GM21717 (cell line): Measurements from ENCODE around the gene SRPX2.

Experiments
- ATAC-seq: cut with Tn5 transposase; IDR thresholded peaks from one replicate; pipeline ENCODE4 v1.9.1; 2021; ENCODE audit warnings: mild to moderate bottlenecking, moderate library complexity; ENCODE audit not compliant: unreplicated experiment

SRPX2 gene, protein sequence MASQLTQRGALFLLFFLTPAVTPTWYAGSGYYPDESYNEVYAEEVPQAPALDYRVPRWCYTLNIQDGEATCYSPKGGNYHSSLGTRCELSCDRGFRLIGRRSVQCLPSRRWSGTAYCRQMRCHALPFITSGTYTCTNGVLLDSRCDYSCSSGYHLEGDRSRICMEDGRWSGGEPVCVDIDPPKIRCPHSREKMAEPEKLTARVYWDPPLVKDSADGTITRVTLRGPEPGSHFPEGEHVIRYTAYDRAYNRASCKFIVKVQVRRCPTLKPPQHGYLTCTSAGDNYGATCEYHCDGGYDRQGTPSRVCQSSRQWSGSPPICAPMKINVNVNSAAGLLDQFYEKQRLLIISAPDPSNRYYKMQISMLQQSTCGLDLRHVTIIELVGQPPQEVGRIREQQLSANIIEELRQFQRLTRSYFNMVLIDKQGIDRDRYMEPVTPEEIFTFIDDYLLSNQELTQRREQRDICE

DNA sequence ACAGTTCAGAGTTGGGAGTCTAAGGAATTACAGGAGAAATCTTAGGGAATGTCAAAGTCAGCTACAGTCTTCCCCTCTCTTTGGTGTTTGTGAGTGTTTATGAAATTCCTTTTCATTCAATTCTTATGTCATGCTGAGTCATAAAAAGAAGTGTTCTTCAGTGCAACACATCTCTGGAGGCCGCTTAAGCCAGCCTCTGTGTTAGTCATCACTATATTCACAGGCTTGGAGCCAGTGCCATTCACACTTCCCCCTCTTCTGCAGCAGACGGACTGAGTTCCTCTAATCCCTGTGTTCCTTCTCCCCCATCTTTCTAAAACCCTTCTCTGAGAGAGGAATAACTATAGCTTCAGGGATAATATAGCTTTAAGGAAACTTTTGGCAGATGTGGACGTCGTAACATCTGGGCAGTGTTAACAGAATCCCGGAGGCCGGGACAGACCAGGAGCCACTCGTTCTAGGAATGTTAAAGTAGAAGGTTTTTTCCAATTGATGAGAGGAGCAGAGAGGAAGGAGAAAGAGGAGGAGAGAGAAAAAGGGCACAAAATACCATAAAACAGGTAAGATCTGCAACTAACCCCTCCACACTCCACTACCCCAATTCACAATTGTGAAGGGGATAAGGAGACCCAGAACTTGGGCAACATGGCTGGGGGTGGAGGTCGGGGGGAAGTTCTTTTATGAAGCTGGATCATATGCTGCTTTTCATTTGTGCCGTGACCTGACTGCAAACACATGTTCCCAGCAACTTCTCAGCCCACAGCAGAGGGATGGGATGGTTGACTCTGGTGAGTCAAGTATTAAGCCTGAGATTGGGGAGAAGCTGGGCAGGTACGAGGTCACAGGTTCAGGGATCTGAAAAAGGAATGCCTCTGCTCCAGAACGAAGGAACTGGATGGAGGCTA, at the start of gene SRPX2:
TSS of gene SRPX2 (plus strand) at position 244 of the 905 bp plus-strand sequence. CDS start 2,124 bp downstream, outside the sequence.
- ATAC-seq, result peak; percentile 85

DNA sequence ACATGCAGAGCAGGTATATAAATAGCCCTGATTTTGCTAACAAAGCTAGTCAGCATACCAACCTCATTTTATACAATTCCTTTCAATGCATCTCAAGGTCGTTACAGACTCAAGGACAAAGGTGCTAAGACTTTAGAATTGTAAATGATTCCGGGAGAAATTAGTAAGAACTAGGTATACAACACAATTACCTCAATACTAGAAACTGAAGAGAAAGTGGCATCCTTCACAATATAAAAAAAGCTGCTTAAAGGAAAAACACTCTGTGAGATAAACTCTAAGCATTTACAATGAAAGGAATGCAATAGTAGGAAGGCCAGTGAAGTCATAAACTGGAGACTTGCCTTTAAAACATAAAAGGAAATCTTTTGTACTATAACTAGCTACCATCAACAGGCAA, 47.4 kb upstream of the SRPX2 start:
- ATAC-seq, result no peak

DNA sequence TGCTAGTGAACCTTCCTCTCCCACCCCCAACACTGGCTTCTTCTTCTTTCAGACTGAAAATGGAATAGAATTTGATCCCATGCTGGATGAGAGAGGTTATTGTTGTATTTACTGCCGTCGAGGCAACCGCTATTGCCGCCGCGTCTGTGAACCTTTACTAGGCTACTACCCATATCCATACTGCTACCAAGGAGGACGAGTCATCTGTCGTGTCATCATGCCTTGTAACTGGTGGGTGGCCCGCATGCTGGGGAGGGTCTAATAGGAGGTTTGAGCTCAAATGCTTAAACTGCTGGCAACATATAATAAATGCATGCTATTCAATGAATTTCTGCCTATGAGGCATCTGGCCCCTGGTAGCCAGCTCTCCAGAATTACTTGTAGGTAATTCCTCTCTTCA, 44.5 kb upstream of the SRPX2 start:
- no peak for ATAC-seq

DNA sequence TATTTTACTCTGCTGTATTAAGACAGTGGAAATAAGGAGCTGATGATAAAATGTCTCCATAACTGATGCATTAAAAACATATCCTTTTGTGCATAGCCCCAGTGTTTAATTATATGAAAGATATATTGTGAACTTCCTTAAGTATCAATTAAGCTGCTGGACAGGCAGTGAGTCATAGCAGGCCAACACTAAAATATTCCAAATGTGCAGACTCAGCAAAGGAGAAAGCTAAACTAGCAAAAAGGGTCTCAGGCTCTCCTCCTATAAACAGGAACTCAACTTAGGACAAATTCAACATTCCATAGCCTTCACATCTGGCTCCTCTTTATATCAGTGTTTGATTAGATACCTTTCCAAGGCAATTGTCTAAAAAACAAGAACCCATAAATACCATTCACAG, 43.7 kb upstream of the SRPX2 start:
- no peak for ATAC-seq

DNA sequence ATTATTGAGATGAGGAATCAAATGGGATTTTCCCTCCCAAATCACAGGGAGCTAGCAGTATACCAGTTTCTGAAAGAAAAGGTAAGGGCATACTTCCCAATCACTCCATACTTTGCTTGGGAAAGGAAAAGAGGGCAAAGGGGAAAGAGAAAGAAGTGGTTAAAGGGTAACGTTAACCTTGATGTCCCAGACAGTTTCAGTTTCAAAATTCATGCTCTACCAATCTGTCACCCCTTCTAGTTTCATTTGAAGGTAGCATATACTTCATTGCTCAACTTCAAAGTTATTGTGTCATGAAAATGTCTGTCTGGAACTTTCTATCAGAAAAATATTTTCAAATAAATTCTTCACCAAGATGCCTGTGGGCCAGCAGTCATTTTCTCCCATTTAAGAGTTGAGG, 43.2 kb upstream of the SRPX2 start:
- ATAC-seq, result no peak

DNA sequence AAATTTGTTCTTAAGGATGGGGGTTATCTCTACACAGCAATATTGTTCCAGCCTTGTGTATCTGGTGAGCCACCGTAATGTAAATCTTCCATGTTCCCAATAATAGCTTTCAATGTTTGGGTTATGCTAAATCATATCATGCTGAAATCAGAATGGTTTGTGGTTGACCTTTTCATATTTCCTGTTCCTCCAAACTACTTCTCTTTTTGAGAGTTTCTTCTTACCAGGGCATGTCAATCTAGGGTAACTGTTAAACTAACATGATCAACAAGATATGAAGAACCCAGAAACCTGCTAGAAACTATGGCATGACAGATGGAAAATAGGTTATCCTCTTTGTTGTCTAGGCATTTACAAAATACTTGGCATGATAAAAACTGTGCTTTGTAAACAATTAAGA, 37.2 kb upstream of the SRPX2 start:
- no peak for ATAC-seq

DNA sequence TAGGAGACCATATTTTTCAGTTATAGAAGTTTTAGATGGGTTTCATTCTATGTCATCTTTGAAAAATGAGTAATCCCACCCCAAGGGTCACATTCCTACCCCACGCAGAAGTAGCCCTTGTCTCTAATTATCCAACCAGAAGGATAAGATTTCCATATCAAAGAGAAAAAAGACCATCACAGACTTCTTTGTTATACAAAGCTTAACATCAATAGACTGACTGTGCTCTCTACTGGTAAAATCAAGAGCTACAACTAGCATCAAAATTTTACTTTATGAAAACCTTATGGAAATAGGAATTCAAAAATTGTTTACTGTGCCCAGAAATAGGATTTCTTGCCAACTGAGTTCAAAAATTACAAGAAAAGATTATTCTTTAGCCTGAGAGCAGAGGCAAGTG, 34.4 kb upstream of the SRPX2 start:
- ATAC-seq, result no peak

GRCh38 chrX:100611951-100612350, 32.0 kb upstream of the SRPX2 start:
- no peak for ATAC-seq

GRCh38 chrX:100615005-100615404, 29.0 kb upstream of the SRPX2 start:
- peak; percentile 96 for ATAC-seq

- no peak for ATAC-seq
Measured at GRCh38 chrX:100623001-100623400, 21.0 kb upstream of the SRPX2 start.

DNA sequence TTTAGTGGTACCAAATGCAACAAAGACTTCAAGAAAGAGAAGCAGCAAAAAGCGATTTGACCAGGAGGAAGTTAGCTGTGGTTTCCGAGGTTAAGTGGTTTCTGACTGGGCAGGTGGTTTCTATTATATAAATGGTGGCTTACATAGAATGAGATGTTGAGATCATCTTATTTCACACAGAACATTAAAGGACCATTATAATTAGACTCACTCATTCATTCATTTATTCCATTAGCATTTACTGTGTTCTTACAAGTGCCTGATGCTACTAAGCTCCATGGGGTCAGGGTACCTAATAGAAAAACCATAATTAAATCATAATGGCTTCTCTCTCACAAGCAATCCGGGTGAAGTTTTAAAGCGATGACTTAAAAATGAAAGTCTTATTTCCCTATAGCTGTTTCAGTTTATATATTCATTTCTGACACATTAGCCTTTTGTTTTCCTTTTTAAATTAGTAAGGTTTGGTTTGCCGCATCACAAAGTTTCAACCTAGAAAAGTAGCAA, 18.0 kb upstream of the SRPX2 start:
- ATAC-seq, result peak; percentile 96

DNA sequence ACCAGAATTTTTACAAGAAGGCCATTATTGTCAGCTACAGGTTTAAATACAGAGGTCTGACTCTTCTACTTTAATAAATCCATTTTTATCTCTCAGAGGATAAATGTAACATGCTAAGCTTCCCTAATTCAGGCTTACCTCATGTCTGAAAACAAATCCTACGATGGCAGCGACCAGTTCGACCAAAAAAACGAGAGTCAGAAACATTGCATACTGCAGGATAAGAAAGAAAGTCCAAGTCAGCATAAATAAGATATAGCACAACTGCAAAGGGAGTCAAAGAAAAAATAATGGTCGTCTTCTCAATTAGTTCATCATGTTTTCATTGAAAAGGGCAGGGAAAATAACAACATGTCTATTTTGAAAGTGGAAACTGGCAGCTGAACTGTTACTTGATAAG, 9.0 kb upstream of the SRPX2 start:
- ATAC-seq, result no peak

- no peak for ATAC-seq
Measured at GRCh38 chrX:100635989-100636320, 8.0 kb upstream of the SRPX2 start.

DNA sequence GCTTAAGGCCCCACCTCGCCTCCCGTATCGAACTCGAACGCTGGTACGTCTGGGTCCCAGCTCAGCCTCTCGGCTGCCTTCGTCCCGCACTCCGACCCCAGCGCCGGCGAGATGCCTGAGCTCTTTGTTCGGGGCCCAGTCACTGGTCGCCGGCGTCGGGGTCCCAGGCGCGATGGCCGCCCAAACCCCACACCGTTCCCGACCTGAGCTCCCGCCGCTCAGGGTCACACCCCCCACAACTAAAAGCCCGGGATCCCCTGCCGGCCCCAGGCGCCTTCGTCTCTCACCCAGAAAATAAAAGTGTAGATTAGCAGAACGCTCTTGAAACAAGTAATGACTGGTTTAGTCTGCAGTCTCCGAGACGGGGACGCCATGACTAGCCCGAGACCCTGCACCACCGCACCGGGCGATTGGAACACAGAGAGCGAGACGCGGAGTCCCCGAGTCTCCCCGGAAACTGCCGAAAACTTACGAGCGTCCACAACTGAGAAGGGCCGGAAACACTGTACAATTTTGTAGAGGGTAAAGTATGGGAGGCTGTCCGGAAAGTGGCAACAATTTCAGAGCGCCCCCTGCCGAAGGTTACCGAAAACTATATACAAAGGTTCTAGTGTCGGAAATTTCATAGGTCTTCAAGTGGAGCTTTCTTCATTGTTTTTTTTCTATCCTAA, 7.5 kb upstream of the SRPX2 start, which contains the start of gene TSPAN6:
TSS of gene TSPAN6 (minus strand) at position 486 of the 671 bp plus-strand sequence. CDS start at position 374, 112 bp downstream.
- ATAC-seq, result peak; percentile 85

- no peak for ATAC-seq
Measured at GRCh38 chrX:100642290-100642689, 1.7 kb upstream of the SRPX2 start.

GRCh38 chrX:100643212-100643611, 787 bp upstream of the SRPX2 start:
- ATAC-seq, result no peak

GRCh38 chrX:100645106-100645505, 1.1 kb downstream of the SRPX2 start:
- ATAC-seq, result no peak

GRCh38 chrX:100647095-100647494, 3.1 kb downstream of the SRPX2 start:
- ATAC-seq, result no peak

DNA sequence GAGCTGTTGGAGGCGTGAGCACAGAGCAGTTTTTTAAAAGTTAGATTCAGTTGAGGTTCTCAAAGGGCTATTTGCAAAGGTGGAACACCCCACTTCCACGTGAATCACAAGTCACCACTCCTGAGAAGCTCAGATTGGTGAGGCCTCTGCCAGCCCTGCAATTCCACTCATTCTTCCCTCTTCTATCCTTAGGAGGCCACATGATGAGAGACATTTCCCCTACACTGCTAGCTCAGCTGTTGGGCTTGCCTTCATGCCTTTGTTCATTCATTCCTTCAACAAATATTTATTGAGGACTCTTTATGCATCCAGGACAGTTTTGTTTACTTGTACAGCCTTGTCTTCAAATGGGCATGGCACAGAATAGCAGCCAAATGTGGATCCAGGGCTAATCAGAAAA, 3.7 kb downstream of the SRPX2 start:
- ATAC-seq, result no peak

GRCh38 chrX:100648458-100649417, 4.7 kb downstream of the SRPX2 start:
- no peak for ATAC-seq
